Right kidney (tissue), 1 donor: ENCODE measurements around the gene SH3GL2.
A peak's percentile ranks its signal among the peaks of the same experiment; 100 is the strongest.

Source experiments
- DNase-seq: peaks from one replicate; pipeline ENCODE4 v3.0.0-alpha.2; 2016

The SH3GL2 gene

DNA sequence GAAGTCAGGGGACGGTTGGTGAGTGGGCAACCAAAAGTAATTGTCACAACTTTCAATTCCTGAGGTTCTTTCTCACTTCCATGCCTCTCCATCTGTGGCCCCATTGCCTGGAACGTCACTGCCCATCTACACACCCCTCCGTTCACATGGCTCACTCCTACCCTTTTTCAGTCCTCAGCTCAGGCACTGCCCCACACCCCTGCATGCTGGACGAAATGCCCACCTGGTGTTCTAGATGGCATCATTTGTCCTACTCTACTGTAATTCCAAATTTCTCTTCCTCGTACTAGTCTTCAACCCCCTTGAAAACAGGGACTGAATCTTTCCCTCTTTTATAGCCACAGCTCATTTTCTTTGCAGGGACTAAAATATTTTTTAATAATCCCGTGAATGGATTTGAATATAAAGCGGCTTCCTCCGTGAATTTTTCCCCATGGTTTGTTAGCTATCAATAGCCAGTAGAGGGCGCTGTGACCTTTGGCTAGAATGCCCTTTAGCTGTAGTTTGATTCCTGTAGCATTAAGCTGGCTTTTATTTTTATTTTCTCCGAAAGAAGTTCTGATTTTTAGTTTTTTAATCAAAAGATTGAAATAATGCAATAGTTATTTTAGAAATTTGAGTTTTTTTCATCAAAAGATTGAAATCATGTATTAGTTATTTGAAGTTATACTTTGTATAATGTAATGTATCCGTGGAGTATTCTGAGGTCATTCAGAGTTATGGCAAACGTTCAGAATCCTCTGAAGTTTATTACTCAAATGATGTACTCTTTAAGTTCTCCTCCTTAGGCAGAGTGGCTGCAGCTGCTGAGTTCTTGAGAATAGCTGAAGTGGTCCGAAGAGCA lies 232.1 kb downstream of the SH3GL2 start:
- peak; percentile 29 for DNase-seq

DNA sequence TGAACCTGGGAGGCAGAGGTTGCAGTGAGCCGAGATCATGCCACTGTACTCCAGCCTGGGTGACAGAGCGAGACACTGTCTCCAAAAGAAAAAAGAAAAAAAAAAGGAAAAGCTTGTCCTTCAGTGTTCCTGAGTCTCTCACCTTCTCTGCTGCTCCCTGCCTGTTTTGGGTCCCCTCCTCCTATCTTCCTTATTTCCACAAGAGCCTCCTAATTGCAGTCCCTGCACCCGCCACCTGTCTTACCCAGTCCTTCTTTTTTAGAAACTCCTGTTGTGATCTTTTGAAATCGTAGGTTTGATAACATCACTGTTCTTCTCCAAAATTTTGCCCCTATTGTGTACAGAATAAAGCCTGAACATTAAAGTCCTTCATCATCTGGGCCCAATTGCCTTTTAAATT lies 234.9 kb downstream of the SH3GL2 start:
- no peak for DNase-seq

DNA sequence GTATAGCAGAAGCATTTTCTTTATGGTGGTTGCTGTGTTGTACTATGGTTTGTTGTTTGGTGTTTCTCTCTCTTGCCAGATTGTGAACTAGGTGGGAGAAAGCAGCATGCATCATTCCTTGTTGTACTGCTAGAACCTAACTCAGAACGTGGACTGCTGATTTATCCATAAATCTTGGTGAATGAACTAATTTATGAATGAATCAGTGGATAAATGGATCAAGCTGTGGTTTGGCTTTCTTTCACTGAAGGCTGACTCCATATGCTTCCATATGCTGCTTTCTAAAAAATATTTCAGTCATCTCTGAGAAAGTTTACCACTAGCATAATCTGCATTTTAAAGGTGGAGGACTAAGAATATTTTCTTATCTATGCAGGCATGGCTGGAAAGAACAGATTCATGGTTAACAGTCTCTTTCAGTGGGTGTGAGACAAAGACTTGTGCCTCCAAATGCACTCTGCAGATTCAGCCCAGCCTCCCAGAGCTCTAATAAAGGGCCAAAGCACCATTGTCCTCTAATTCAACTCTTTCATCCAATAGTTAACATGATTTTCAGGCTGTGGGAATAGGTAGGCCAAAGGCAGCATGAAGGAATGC lies 237.7 kb downstream of the SH3GL2 start:
- DNase-seq: no peak

DNA sequence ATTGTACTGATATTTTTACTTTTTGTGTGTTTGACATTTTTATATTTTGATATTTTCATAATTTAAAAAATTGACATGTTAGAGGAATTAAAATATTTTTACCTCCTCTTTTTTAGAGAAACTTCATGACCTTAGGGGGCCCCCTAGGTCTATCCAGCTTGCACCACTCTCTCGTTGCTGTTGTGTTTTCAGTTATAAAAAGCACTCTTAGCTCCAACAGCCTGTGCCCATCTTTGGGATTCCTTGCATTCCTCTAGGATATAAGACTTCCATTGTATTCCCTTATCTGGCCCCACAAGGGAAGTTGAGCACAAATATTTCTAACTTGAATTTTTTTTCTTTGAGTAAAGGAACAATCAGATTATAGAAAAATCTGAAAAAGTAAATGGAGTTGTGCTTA lies 245.3 kb downstream of the SH3GL2 start:
- DNase-seq: no peak

DNA sequence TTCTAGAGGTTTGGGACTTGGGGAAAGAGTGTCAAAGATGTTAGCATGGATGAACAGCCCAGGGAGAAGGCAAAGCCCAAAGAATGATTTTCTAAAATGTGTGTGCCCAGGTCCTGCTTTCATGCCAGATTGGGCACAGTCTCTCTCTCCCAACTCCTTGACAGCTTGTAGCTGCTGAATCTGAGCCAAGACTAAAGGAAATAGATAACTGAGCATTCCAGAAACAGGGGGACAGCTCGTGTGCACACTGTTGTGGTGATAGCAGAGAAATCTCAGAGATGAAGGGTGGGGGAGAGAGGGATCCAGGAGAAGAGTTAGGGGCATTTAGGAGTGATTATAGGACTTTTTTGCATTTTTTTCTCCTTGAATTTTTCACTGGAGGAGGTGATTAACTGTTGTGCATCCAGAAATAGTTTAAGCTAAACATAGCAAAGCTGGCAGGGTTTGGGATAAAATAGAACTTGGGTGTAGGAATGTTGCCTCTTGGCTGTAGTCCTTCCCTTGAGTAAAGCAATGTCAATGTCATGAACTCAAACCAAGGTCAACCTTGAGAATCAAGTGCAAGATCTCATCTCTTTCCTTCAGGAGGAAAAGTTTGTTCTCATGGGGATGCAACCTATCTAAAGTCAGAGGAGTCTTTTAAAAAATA lies 245.9 kb downstream of the SH3GL2 start:
- no peak for DNase-seq

DNA sequence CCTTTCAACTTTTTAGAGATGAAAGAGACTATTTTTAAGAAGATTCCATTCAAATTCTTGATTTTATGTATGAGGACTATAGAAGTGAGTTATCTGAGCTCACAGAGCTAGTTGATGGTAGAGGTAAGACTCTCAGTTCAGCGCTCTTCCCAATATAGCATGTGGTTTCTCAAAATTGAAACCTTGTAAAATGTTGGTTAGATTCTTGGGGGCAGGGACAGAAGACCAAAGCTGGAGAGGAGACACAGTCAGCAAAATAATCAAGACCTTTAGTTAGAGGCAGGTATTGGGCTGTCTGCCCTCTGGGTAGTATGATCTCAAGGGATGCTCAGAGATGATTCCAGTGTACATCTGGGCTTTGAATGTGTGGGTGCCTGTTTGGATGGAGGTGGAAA lies 246.4 kb downstream of the SH3GL2 start:
- DNase-seq: no peak

DNA sequence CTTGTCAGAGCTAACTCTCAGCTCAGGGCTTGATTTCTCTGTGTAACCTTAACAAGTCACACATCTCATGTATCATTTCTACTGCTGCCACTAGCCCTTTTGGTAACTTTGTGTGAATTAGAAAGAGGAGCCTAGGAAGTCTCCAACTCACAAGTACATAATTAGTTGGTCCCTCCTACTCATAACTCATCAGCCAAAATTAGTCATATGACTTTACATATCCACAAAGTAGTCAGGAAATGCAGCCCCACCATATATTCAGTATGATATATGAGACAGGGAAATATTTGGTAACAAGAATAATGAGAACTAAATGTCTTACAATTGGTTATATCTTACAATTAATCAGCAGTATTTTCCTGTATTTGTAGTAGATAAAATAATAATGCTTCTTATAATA lies 250.2 kb downstream of the SH3GL2 start:
- DNase-seq: no peak

DNA sequence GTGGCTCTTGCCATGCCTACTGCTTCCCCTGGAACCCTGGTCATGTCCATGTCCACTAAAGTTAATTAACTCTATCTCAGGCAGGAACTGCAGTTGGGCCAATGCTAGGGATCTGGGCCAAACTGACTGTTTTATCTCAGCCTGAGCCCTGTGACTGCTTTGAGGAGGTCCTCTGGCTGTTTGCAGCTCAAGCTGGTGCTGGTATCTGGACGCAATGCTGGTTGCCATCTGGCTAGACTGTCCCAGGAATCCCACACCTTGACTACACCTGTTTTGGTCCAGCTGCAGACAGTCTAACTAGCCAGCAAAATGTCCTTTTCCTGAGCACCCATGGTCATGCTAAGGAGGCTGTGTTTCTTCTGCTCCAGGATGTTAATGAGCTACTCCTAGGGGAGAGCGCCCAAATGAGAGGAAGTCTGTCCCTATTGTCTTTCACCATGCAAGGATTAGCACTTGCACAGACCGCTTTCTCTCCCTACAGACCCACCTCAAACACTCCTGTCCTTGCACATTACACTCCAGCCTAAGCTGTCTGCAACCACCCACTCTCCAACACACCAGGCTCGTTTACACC lies 251.0 kb downstream of the SH3GL2 start:
- no peak for DNase-seq

DNA sequence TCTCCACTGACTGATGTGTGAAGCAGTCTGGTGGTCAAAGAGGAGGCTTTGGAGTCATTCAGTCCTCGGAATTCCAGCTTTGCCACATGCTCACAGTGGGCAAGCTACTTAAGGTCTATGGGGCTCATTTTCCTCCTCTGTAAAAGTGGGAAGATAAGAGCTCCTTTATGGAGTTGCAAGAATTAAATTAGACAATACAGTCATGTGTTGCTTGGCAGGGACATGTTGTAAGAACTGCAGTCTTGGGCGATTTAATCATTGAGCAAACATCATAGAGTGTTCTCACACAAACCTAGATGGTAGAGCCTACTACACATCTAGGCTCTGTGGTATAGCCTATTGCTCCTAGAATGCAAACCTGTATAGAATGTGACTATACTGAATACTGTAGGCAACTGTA lies 253.9 kb downstream of the SH3GL2 start:
- no peak for DNase-seq

DNA sequence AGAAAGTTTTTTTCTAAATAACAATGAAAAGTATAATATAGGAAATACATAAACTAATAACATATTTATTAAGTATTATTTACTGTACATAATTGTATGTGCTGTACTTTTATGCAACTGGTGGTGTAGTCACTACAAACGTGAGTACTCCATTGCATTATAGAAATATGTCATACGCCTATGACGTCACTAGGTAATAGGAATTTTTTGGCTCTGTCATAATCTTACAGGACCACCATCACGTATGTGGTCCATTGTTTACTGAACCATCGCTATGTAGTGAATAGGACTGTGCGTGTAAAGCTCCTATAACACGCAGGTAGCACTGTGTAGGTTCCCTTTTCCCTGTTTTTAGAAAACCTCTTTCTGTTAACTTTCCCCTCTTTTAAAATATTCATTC lies 255.0 kb downstream of the SH3GL2 start:
- no peak for DNase-seq

DNA sequence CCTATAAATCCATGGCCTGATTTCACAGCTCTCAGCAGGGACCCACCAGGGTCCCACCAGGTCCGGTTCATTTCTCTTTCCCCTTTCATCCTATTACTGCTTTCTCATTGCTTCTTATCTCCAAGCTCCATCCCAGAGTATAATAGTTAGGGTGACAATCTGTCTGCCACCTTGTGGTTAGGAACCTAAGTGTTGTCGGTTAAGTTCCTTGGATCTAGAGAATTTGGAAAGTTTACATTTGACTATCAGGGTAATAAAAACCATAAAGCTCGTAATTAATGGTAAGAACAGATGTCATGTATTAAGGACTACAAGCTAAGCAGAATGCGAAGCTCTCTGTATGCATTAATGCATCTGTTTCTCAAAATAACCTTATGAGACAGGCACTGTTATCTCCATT lies 259.1 kb downstream of the SH3GL2 start:
- no peak for DNase-seq

DNA sequence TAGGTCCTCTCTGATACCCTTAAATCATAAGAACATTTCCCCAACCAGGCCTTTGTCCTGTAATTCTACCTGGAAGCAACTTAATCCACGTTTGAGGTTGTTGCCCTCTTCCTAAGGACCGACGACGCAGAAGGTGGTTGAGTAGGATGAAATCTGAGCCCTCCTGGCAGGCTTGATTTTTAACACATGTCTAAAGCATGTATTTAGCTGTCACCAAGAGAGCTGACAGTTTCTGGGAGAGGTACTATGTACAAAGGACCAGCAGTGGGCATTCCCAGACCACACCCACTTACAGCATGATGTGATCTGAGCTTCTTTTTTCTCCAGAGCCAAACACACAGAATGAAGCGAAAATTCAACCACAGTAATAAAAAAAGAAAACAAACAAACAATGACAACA lies 260.9 kb downstream of the SH3GL2 start:
- DNase-seq: no peak

DNA sequence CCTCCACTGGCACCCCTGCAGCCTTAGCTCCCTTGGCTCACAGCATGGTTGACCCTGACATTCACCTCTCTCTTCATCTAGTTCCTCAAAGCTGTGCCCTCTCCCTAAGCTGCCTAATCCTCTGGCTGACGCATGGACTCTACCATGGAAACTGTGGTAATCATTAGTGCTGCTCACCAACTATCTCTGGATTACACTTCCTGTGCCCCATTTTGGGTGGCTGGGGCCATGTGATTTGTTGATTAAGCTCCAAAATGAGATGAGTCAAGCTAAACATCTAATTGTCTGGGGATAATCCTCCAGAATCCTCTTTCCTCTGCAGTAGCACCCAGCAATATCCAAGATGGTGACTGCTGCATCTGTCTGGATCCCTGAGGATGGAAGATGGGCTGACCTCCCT lies 264.4 kb downstream of the SH3GL2 start:
- DNase-seq: no peak
